WERI-Rb-1 (cell line): ENCODE measurements around the gene PTH2R.

Experiments
- DNase-seq: peaks from one replicate; pipeline ENCODE4 v3.0.0-alpha.2; 2020
- H3K27ac ChIP-seq: fragments of 250-450 bp; sonication (Bioruptor Pico); 2 replicates; pipeline ENCODE4 v1.5.1; 2020; ENCODE audit warnings: mild to moderate bottlenecking, moderate library complexity
- H3K27me3 ChIP-seq: fragments of 250-450 bp; sonication (Bioruptor Pico); 2 replicates; pipeline ENCODE4 v1.5.1; 2021; ENCODE audit warnings: mild to moderate bottlenecking, low read depth, moderate library complexity; ENCODE audit not compliant: insufficient read depth, severe bottlenecking
- H3K36me3 ChIP-seq: fragments of 250-450 bp; sonication (Bioruptor Pico); 2 replicates; pipeline ENCODE4 v1.5.1; 2020; ENCODE audit warnings: mild to moderate bottlenecking, moderate library complexity
- H3K4me3 ChIP-seq: 2 replicates; pipeline ENCODE4 v1.5.1; 2011; ENCODE audit warnings: low read depth, mild to moderate bottlenecking, control low read depth, low read length
- H3K9me3 ChIP-seq: fragments of 250-450 bp; sonication (Bioruptor Pico); 2 replicates; pipeline ENCODE4 v1.5.1; 2021; ENCODE audit warnings: mild to moderate bottlenecking, moderate library complexity; ENCODE audit not compliant: severe bottlenecking
- TF ChIP-seq, protein P1 (sequence below): IDR thresholded peaks from 2 replicates; pipeline ENCODE4 v1.5.1; 2011; ENCODE audit warnings: low read depth, mild to moderate bottlenecking, control low read depth, inconsistent platforms, low read length

PTH2R gene

DNA sequence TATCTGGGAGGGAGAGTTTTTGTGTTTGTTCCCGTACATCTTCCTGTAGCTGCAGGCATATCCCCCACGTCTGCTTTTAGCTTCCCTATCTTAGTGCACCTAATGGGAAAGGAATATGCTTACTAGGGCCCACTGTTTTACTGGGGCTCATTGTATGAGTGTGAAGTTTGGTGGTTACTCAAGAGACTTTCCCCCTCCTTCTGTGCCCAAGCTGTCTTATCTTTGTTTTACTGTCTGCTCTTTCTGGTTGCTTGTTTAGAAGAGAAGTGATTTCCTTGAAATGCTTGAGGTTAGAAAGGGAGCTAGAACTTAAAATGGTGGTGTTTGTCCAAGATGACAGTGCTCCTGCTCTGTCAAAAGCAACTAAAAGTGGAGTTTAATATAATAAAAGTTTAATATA is 7.3 kb downstream of the PTH2R start:
- TF ChIP-seq, protein P1, sequence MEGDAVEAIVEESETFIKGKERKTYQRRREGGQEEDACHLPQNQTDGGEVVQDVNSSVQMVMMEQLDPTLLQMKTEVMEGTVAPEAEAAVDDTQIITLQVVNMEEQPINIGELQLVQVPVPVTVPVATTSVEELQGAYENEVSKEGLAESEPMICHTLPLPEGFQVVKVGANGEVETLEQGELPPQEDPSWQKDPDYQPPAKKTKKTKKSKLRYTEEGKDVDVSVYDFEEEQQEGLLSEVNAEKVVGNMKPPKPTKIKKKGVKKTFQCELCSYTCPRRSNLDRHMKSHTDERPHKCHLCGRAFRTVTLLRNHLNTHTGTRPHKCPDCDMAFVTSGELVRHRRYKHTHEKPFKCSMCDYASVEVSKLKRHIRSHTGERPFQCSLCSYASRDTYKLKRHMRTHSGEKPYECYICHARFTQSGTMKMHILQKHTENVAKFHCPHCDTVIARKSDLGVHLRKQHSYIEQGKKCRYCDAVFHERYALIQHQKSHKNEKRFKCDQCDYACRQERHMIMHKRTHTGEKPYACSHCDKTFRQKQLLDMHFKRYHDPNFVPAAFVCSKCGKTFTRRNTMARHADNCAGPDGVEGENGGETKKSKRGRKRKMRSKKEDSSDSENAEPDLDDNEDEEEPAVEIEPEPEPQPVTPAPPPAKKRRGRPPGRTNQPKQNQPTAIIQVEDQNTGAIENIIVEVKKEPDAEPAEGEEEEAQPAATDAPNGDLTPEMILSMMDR: no peak

DNA sequence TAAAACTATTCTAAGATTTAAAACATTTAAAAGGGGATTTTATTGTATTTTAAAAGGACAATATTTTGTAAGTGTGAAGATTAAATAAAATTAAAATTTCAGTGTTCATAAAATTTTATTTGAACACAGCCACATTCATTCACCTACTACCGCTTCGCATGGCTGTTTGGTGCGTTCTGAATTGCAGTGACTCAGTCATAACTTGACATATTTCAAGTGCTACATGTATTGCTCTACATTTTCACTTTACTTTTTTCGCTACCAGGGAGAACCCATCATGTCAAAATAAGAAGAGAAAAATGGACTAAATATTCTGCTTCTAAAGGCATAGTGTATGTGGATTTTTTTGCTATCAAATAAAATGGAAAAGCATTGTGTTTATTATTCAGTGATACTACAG is 8.7 kb downstream of the PTH2R start:
- Histone ChIP-seq H3K4me3 (no peak overlapping the region), H3K9me3 (no peaks in the 10 kb centered on the region), H3K27me3 (no peaks in the 10 kb centered on the region), H3K27ac (no peak overlapping the region), H3K36me3 (no peaks in the 10 kb centered on the region)
- TF ChIP-seq, protein P1: no peak
- no peak for DNase-seq

More for the DNA sequence above, 7.3 kb downstream of the PTH2R start:
- no peak for DNase-seq
- Histone ChIP-seq H3K27ac (no peak overlapping the region), H3K36me3 (no peaks in the 10 kb centered on the region), H3K4me3 (no peak overlapping the region), H3K9me3 (no peaks in the 10 kb centered on the region), H3K27me3 (no peaks in the 10 kb centered on the region)

DNA sequence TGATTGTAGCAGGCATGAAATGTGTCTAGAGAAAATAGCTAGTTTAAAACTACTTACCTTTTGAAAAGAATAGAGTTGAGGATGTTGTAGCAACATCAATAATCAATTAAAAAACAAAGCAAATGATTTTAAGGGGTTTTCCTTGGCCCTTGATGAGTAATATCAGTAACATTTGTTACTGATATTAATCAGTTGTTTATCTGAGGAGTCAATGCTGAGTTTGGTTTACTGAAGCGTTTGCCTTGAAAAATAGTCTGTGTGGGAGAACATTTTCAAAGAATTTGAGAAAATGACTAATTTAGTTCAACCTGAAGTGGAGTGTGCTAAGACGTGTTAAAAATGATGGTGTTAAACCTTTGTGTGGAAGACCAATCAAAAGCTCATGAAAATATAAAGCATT is 9.3 kb downstream of the PTH2R start:
- H3K27me3 ChIP-seq: no peaks in the 10 kb centered on the region
- no peaks in the 10 kb centered on the region for H3K9me3 ChIP-seq
- no peak for DNase-seq
- H3K4me3 ChIP-seq: no peak overlapping the region
- no peaks in the 10 kb centered on the region for H3K36me3 ChIP-seq
- TF ChIP-seq, protein P1: no peak
- H3K27ac ChIP-seq: no peak overlapping the region

DNA sequence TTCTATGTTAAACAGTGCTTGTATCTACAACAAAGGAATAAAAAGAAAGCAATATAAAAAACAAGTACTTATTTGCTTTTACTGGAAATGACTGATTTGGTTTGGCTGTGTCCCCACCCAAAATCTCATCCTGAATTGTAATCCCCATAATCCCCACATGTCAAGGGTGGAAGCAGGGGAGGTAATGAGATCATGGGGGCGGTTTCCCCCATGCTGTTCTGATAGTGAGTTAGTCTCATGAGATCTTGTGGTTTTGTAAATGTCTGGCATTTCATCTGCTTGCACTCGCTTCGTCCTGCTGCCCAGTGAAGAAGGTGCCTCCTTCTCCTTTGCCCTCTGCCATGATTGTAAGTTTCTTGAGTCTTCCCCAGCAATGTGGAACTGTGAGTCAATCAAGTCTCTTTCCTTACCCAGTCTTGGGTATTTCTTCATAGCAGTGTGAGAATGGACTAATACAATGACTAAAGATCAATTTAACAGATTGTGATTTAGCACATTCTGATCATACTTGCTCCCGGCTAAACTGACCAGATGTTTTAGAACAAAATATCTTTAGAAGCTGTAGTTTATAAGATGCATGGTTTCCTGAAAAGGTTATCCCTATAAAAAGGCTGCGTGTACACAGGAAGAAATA is 19.9 kb downstream of the PTH2R start:
- Histone ChIP-seq H3K36me3 (no peaks in the 10 kb centered on the region), H3K4me3 (no peak overlapping the region), H3K27ac (no peak overlapping the region), H3K27me3 (no peaks in the 10 kb centered on the region), H3K9me3 (no peaks in the 10 kb centered on the region)
- TF ChIP-seq, protein P1: no peak
- peak; percentile 14 for DNase-seq

DNA sequence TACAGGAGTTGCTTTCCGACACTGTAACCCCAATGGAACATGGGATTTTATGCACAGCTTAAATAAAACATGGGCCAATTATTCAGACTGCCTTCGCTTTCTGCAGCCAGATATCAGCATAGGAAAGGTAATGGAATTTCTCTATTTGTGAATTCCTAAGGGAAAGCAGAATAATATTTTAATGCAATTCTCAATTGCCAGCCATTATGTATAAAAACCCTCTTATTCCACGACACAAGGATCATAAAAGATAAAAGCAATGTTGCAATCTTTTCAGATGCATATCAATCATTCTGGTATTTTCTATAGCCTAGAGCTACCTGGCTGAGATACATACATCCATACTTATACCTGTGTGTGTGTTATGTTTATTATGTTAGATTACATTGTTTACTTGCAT is 31.2 kb downstream of the PTH2R start:
- H3K36me3 ChIP-seq: no peaks in the 10 kb centered on the region
- DNase-seq: no peak
- H3K9me3 ChIP-seq: no peaks in the 10 kb centered on the region
- H3K27me3 ChIP-seq: no peaks in the 10 kb centered on the region
- TF ChIP-seq, protein P1: no peak
- no peak overlapping the region for H3K4me3 ChIP-seq
- no peak overlapping the region for H3K27ac ChIP-seq

DNA sequence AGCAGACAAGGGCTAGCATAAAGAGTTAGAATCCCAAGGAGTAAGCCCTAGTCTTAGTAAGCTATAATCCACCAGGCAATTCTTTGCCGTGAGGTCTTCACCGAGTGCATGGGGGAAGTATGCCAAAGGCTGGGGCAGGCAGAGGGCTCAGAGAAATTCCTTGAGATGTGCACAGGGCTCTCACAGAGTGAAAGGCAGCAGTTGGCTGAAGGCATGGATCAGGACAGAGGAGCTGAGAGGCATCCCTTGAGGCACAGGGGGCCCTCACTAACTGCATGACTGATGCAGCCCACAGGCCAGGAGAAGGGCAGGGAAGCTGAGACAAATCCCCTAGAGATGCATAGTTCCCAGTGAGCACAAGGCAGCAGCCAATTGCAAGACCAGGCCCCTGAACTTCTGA is 34.1 kb downstream of the PTH2R start:
- no peaks in the 10 kb centered on the region for H3K27me3 ChIP-seq
- no peaks in the 10 kb centered on the region for H3K36me3 ChIP-seq
- no peak overlapping the region for H3K4me3 ChIP-seq
- no peak overlapping the region for H3K27ac ChIP-seq
- H3K9me3 ChIP-seq: no peaks in the 10 kb centered on the region
- TF ChIP-seq, protein P1: no peak
- no peak for DNase-seq
